SHP77 (cell line): Measurements from ENCODE around the gene CFAP299.
A peak's percentile ranks its signal among the peaks of the same experiment; 100 is the strongest.

Source experiments
- DNase-seq, 2 experiments: peaks; one replicate each; lab custom pipeline; 2025; lab: John Stamatoyannopoulos, UW

CFAP299 gene

DNA sequence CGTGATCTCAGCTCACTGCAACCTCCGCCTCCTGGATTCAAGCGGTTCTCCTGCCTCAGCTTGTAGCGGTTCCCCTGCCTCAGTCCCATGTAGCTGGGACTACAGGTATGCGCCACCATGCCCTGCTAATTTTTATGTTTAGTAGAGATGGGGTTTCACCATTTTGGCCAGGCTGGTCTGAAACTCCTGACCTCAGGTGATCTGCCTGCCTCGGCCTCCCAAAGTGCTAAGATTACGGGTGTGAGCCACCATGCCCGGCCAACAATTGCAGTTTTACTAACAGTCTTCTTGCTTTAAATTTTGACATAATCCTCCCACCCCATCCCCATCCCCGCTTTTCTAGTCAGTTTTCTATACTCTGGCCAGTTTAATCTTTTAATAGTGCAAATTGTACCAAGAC lies 112.0 kb downstream of the CFAP299 start:
- no peak for DNase-seq

DNA sequence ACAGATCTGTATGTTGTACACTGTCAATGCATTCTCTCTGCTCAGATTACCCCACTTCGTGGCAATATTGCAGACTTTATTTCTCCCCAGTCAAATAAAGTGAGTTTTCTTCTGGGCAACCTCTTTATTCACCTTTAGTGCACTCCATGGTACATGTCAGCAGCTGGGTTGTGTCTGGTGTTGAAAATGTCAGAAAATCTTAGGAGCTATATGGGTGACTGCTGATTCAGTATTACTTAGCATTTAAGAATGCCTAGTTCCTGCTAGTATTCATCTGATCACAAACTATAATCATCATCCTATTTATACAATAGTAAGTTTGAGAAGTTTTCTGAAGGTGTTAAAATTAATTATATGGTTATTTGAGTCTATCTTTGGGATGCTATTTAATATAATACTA lies 112.5 kb downstream of the CFAP299 start:
- no peak for DNase-seq

DNA sequence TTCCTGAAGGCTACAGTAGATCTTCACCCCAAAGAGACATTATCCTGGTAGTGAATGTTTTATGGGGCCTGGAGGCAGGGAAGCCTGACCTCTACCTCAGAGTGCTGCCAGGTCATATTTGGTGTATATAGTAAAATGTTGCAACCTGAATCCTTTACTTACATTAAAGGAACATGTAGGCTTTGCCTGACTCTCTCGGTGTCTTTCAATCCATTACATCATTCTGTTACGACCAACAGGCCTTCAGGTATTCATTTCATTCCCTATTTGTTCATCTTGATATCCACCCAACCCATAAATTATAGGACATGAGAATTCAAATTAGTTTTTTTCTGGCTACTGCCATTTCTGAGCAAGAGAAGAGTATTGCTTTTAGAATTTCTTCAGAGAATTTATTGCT lies 116.5 kb downstream of the CFAP299 start:
- no peak for DNase-seq

DNA sequence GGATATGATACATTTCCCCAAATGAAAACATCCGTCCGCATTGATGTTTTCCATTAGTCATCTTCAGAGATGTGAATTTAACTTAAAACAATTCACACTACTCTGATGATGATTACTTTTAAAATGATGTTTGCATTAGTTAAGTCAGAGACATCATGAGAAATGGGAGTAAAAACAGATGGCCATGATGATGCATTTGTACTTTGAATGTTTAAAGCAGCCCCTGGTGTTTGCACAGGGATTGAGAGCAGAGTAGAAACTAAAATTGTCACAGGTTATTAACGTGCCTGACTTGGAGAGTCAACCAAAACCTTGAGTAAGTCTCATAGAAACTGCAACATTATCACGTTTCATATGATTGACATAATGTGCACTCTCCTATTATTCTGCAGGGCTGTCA lies 117.2 kb downstream of the CFAP299 start:
- no peak for DNase-seq

DNA sequence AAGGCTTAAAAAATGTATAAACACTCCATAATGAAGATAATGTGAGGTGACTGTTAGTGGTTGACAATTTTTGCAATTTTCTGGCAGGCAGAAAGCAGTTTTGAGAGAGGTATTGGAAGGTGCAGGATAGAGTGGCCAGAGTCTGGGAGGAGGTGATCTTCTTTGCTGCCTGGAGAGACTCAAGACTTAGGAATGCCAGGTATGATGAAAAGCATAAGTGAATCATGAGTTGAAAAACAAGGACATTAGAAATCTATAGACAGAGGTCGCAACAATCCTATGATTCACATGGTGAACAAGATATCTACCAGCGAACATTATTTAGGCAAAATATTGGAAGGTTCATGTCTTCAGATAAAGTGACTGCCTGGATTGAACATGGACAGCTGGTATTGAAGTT lies 118.5 kb downstream of the CFAP299 start:
- no peak for DNase-seq

DNA sequence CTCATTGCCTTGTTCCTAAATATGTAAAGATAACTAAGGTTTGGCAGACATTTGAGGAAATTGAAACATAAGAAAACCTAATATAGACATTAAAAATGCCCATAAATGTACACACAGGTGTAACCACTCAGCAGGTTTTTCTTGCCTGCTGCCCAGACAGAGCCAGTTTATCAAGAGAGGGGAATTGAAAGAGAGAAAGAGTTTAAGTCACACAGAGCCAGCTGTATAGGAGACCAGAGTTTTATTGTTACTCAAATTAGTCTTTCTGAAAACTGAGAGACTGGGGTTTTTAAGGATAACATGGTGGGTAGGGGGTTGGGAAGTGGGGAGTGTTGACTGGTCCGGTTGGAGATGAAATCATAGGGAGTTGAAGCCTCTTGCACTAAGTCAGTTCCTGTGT lies 119.0 kb downstream of the CFAP299 start:
- no peak for DNase-seq

DNA sequence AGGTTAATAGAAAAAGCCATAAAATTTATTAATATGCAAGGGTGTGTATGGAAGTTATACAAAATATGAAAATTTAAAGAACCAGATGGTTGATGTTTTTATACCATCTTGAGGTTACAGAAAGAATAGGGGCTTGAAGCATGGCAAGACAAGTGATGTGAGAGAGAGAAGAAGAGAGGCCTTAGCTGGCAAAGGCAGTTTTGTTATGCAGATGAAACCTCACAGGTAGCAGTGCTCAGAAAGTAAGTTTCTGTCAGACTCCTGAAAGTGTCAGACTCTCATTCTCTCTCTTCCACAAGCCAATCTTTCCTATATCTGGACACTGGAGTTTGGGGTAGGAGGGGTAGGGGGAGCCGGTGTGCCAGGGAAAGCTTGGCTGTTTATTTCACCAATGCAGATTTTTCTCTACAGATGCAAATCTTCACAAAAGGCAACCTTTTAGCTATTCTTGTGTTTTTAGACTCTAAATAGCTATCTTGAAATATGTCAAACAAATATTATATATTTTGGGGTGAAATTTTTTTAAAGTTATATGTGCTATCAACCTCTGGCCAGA lies 124.5 kb downstream of the CFAP299 start:
- DNase-seq = no peak

DNA sequence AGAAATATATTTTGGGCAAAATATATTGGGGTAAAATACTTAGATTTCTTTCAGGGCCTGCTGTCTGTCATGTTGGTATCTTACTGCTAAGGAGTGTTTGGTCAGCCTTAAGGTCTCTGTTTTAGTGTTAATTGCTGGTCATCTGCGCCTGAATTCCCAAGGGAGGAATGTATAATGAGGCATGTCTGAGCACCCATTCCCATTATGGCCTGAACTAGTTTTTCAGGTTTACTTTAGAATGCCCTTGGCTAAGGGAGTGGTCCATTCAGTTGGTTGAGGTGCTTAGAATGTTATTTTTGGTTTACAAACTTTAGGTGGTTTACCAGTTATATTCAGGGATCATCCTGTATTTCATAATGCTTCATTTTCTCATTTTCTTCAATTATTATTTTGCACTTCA lies 125.9 kb downstream of the CFAP299 start:
- no peak for DNase-seq

DNA sequence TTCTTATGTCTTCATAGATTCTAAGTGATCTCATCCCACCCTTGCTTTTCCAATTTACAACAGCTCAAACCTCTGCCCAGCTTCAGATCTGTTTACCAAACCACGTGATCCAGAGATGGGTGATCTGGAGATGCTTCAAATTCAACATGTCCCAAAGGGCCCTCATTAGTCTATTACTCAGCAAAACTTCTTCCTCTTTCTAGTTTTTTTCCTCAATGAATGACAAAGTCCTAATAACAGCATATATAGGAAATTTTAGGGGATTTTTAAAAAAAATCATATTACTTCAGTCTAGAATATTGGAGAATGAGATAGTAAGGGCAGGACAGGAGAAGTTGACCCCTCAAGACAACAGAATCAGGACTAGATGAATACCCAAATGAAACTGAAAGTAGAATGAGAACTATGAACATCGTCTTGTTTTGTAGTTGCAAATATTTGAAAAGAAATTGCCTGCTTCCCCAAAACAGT lies 127.1 kb downstream of the CFAP299 start:
- DNase-seq = no peak

DNA sequence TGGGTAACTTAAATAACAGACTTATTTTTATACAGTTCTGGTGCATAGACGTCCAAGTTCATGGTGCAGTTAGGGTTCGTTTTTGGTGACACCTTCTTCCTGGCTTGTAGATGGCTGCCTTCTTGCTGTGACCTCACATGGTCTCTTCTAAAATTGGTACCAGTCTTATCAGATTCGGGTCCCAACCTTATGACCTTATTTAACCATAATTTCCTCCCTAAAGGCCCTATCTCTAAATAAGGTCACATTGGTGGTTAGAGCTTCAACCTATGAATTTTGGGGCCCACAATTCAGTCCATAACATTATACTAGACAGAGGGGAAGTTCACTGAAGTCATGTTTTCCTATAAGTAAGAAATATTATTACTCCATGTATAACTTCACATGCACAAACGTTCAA lies 128.0 kb downstream of the CFAP299 start:
- no peak for DNase-seq

DNA sequence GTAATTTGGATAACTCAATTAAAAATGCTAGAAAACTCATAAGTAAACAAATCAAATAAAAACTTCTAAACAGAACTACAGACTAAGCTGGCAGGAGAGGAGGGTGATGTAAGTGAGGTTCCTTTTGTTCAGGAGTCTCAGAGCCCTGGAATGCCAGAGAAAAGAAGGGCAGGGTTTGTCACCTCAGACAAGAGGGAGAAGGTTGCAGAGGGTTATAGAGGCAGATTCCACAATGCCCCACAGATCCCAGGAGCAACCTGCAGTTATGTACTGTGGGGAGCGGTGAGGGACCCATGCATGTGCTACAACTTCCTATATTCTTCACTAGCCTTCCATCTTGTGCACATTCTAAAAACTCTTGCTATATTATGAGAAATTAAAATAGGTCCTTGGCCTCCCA lies 129.7 kb downstream of the CFAP299 start:
- no peak for DNase-seq

DNA sequence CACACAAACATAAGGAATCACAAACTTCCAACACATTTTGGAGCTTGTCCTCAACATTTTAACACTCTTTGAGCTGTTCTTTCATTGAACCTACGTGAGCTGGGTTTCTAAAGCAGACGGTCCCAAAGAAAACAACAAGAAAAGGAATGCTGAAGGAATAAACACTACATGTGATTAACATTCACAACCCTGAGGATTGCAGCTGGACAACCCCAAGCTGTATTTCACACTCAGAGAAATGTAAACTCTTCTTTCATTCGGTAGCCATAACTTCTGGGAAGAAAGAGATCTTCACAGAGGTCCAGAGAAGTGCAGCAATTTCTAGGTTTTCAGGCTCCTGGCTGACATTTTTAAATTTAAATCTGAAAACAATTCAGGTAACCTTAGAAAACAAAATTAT lies 130.2 kb downstream of the CFAP299 start:
- no peak for DNase-seq

DNA sequence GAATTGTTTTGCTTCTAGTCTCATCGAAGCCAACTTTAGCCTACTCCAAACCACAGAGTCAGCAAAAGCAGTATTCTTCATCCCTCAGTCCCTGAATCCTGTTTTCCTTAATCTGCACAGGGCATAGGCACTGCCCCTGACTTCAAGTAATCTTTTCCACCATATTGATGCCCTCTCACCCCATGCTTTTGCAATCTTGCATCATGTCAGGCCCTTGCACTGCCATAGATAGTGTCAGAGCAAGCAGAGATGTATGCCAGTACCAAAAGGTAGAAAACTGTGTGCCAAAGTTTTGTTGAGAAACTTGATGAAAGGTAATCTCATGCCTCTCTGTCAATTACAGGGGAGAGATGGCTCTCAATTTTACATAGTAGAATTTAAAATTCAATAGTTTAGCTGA lies 131.1 kb downstream of the CFAP299 start:
- DNase-seq = no peak

DNA sequence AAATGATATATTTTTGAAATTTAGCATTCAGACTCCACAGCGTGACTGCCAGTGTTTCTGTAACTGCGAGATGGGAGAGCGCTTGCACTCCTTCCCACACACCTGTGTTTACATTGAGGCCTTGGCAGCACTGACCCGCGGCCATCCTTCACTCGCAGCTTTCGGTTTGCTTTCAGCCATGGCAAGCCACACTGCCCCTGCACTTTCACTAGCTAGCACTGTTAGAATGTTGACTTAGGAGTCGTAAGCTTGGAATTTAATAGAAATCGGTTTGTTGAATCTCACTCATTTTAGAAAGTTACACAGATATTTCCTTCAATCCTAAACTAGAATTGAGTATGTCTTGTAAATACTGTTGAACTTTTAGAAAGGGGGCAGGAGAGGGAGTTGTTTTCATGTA lies 136.2 kb downstream of the CFAP299 start:
- peak; percentile 83 to 92 for DNase-seq

DNA sequence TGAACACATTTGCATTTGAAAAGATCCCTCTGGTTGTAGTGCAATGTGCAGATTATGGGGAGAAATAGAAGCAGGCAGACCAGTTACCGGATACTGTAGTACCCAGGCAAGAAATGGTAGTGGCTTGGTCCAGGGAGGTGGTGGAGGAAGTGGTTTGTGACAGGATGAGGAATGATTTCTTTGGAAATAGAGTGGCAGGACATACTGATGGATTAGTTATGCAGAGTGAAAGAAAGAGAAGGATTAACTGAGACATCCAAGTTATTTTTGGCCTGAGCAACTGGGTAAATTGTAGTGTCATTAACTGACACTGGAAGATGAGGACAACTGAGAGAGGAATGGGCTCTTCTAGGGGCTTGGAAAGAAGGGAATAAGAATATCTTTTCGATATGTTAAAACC lies 139.7 kb downstream of the CFAP299 start:
- no peak for DNase-seq

DNA sequence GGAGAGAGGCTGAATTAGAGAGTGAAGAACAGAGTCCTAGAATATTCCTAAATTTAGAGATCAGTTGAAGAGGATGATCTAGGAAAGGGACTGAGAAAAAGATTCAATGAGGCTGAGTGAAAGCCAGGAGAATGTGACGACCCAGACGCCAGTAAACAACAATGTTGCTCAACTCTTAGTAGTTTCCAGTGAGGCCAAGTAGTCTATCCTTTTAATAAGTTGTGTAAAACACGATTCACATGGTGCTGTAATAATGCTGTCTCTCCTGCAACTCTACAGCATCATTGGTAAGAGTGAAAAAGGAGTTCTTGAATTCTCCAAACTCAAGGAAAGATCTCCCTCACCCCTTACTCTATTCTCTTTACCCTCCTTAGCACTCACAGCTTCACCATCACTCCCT lies 140.3 kb downstream of the CFAP299 start:
- DNase-seq = no peak

DNA sequence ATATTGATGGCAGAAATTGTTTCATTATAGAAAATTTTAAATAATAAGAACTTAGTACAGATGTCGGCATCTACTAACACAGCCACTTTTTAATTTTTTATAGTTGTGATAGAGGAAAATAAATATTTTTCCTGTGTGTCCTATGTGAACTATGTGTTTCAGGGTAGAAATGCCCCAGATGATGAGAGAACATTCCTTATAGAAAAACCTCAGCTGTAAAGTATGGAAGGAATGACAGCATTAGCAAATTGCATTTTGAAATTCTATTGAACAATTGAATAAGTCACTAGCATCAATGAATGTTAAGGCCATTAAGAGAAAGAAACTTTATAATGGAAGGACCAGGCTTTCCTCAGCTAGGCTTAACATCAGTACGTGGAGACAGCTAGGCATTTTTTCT lies 149.2 kb downstream of the CFAP299 start:
- DNase-seq = no peak

DNA sequence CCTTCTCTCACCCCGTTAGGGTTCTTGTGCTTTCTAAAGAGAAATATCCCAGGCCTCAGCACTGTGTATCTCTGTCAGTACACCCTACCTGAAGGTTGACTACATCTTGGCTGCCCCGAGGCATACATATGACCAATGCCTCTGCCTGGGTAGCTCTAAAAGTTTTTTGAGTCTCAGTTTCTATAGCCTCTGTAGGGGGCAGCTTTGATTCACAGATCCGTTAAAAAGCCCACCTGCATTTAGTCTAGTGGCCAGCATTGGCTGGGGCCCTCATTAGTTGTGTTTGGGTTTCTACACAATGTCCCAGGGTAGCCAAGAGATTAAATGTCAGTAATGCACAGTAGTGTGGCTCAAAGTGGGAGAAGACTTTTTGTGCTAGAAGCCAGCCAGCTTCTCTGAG lies 151.1 kb downstream of the CFAP299 start:
- no peak for DNase-seq

DNA sequence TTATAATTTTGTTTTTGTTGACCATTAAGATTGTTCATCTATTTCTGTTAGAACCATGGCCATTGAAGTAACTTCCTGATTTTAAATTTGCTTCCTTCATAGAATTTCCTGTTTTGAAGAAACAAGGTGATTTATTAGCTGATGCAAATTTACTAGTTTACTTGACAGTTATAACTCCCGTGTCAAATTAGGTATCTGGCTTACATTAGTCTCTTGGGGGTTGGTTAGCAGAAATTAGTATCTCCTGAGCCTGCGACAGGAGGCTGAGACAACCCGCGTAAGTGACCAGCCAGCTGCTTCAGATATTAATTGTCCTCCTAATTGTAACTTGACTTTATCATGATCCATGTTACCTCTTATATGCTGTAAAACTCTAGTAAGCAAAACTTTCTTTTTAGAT lies 154.3 kb downstream of the CFAP299 start:
- no peak for DNase-seq

DNA sequence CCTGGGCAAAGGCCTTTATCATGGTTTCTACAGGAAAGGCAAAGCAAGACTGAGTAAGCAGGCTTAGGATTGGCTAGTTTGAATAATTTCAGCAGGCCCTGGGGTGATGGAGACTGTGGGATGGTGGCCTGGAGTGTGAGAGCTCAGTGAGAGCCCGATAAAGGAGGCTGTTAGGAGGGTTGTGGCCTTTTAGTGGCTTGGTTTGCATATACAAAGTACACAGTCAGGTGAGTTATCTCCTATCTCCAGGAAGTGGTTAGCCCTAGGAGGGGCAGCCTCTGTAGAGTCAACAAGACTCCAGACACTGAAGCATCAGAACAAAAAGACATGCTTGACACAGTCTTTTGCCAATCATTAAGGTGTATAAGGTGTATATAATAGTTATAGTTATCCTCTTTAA lies 157.2 kb downstream of the CFAP299 start:
- DNase-seq = no peak

DNA sequence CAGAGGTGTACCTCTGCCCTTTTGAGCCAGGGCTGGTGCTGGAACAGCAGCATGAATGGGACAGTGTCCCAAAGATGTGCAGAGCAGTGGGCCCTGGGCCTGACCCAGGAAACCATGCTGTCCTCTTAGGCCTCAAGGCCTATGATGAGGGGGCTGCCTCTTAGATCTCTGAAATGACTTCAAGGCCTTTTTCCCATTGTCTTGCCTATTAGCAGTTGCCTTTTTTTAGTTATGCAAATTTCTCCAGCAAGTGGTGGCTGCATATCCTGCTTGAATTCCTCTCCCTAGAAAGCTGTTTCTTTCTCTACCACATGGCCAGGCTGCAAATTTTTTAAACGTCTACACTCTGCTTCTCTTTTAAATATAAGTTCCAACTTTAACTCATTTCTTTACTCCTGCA lies 160.3 kb downstream of the CFAP299 start:
- no peak for DNase-seq

DNA sequence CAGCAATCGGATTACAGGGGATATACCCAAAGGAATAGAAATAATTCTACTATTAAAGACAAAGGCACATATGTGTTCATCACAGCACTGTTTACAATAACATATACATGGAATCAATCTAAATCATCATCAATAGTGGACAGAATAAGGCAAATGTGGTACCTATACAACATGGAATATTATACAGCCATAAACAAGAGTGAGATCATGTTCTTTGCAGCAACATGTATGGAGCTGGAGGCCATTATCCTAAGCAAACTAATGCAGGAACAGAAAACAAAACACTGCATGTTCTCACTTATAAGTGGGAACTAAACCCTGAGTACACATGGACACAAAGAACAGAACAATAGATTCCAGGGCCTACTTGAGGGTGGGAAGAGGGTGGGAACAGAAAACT lies 163.2 kb downstream of the CFAP299 start:
- no peak for DNase-seq

DNA sequence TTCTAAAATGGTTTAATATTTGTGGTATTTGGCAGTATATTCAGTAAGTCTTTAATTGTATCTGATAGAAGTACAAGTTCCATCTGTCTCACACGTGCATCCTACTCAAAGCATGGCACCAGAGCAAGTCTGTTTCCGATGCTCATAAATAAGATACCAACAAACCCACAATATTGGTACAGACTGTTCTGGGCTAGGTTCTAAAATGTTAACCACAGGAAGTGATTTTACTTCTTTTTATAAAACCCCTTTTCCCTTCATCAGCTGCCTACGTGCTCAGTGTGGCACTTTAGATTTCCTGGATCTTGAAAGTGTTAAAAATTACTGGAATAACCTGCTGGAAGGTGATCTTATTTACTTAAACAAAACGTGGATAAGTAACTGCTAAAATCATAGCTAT lies 165.1 kb downstream of the CFAP299 start:
- no peak for DNase-seq

DNA sequence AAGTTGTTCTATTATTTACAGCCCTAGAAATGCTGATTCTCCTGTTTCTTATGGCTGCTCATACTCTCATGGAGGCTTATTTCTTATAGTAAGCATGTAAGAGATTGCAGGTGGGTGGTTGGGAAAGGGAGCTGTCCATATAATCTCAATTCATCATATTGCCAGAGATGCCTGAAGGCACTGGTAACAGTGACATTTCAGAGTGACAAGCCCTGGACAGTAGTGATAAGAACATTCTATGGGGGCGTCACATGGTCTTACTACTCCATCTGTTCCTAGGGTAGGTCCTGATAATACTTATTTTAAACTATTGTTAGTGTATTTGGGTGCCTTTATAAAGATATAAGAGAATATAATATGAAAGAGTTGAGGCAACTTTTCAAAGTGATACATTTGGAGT lies 171.5 kb downstream of the CFAP299 start:
- no peak for DNase-seq

DNA sequence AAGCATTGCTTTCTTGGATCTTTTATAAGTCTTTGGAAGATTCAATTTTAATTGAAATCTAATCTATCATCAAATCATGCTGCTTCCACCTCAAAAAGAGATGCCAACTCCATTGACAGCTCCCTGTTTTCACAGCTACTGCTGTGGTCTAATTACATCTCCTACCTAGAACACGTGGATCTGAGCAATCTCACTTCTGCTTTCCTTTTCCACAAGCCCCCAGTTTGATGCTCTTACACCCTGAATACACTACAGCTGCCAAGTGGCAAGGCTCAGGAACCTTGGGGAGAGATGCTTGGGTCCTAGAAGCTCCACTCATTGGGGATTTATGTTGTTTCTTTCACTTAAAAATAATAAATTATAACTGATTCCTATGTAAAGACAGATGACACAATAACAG lies 172.0 kb downstream of the CFAP299 start:
- DNase-seq = no peak
